WTC11 (cell line): Measurements from ENCODE around the gene RFX8. TPM values are rescaled to one million over a fixed set of nuclear protein-coding genes. Genes with fewer than 3 reads are reported as not detected.

ENCODE experiments used
- ATAC-seq: fragments of 200-7000 bp; cut with Tn5 transposase; 2 replicates; pipeline ENCODE4 v1.10.0; 2021; ENCODE audit warnings: mild to moderate bottlenecking, moderate library complexity
- CTCF ChIA-PET: fragments of 300-600 bp; sonication (Branson Sonifier 250); formaldehyde crosslinking; loops from one replicate; lab custom pipeline; 2021; ENCODE audit warnings: antibody characterized with exemption; lab: Charles Lee
- POLR2A ChIA-PET: fragments of 350-600 bp; sonication (Branson Sonifier 250); formaldehyde crosslinking; loops from one replicate; lab custom pipeline; 2021; ENCODE audit warnings: antibody characterized with exemption; lab: Charles Lee
- DNase-seq: peaks from one replicate; pipeline ENCODE4 v3.0.0; 2021; ENCODE audit warnings: low spot score
- H3K27ac Mint-ChIP-seq: 2 replicates; pipeline ENCODE4 v1.8.0; 2021; ENCODE audit warnings: mixed read lengths
- H3K27me3 Mint-ChIP-seq: 2 replicates; pipeline ENCODE4 v1.8.0; 2021; ENCODE audit warnings: low read depth, mild to moderate bottlenecking, moderate library complexity, mixed read lengths
- H3K36me3 Mint-ChIP-seq: 2 replicates; pipeline ENCODE4 v1.8.0; 2021; ENCODE audit warnings: mixed read lengths
- H3K4me1 Mint-ChIP-seq: 2 replicates; pipeline ENCODE4 v1.8.0; 2022; ENCODE audit warnings: mixed read lengths
- H3K4me3 Mint-ChIP-seq: 2 replicates; pipeline ENCODE4 v1.8.0; 2021; ENCODE audit warnings: mild to moderate bottlenecking, moderate library complexity, mixed read lengths
- H3K9me3 Mint-ChIP-seq: 2 replicates; pipeline ENCODE4 v1.8.0; 2021; ENCODE audit warnings: mixed read lengths
- CREM ChIP-seq: sonication (generic); formaldehyde crosslinking; IDR thresholded peaks from 2 replicates; pipeline ENCODE4 v1.8.1; 2022; ENCODE audit warnings: mild to moderate bottlenecking, missing genetic modification reagents, moderate library complexity
- JAZF1 ChIP-seq: fragments of 250-450 bp; sonication (Bioruptor Pico); IDR thresholded peaks from 2 replicates; pipeline ENCODE4 v1.9.0; 2021; ENCODE audit warnings: moderate library complexity, mild to moderate bottlenecking, inconsistent platforms
- MYBL2 ChIP-seq: sonication (generic); formaldehyde crosslinking; IDR thresholded peaks from 2 replicates; pipeline ENCODE4 v1.8.1; 2023; ENCODE audit warnings: mild to moderate bottlenecking, moderate library complexity, missing genetic modification reagents
- PRRX2 ChIP-seq: fragments of 250-450 bp; sonication (Bioruptor Pico); IDR thresholded peaks from 2 replicates; pipeline ENCODE4 v1.8.0; 2021; ENCODE audit warnings: mild to moderate bottlenecking
- RELA ChIP-seq: sonication (generic); formaldehyde crosslinking; IDR thresholded peaks from 2 replicates; pipeline ENCODE4 v1.8.1; 2022; ENCODE audit warnings: missing genetic modification reagents, mild to moderate bottlenecking, borderline replicate concordance
- TP53 ChIP-seq: sonication (generic); formaldehyde crosslinking; IDR thresholded peaks from 2 replicates; pipeline ENCODE4 v1.8.1; 2023; ENCODE audit warnings: mild to moderate bottlenecking, missing genetic modification reagents
- total RNA-seq: library from RNA; stranded (reverse); gene quantifications from 3 replicates; pipeline ENCODE4 v1.2.3, GENCODE V29; 2021
- TF ChIP-seq, protein P1 (sequence below): fragments of 250-450 bp; sonication (Bioruptor Pico); IDR thresholded peaks from 2 replicates; pipeline ENCODE4 v1.9.0; 2021; ENCODE audit warnings: moderate library complexity, mild to moderate bottlenecking, inconsistent platforms, borderline replicate concordance
- TF ChIP-seq, protein P2 (sequence below): fragments of 250-450 bp; sonication (Bioruptor Pico); IDR thresholded peaks from 2 replicates; pipeline ENCODE4 v1.9.0; 2021; ENCODE audit warnings: mild to moderate bottlenecking, borderline replicate concordance
- TF ChIP-seq, protein P3 (sequence below): sonication (generic); formaldehyde crosslinking; IDR thresholded peaks from 2 replicates; pipeline ENCODE4 v1.8.1; 2022; ENCODE audit warnings: missing genetic modification reagents, borderline replicate concordance
- TF ChIP-seq, protein P4 (sequence below): sonication (generic); formaldehyde crosslinking; IDR thresholded peaks from 2 replicates; pipeline ENCODE4 v1.8.0; 2023; ENCODE audit warnings: mild to moderate bottlenecking, missing genetic modification reagents
- TF ChIP-seq, protein P5 (sequence below): sonication (generic); formaldehyde crosslinking; IDR thresholded peaks from 2 replicates; pipeline ENCODE4 v1.8.1; 2022; ENCODE audit warnings: low read depth, missing genetic modification reagents, borderline replicate concordance
- TF ChIP-seq, protein P6 (sequence below): sonication (generic); formaldehyde crosslinking; IDR thresholded peaks from 2 replicates; pipeline ENCODE4 v1.8.0; 2022; ENCODE audit warnings: missing genetic modification reagents
- TF ChIP-seq, protein P7 (sequence below): sonication (generic); formaldehyde crosslinking; conservative IDR thresholded peaks from 2 replicates; pipeline ENCODE4 v1.8.1; 2022; ENCODE audit warnings: mild to moderate bottlenecking, missing genetic modification reagents

Gene RFX8
- total RNA-seq, 1 experiment from 2014 or later = 0.28 TPM

DNA sequence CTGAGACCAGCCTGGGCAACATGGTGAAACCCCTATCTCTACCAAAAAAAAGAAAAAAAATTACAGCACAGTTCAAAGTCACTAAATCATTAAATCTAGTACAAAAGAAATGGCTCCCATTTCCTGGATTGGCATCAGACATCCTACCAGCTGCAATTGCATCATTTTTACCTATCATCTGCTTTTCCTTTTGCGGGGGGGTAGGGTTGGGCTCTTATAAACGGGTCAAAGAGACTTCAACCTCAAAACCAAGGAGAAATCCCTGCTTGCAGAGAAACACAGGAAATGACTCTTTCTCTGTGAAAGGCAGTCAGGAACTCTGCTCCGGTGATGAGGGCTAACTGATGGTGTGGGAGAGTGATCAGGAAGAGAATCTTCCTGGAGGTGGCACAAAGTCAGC is 45.3 kb upstream of the RFX8 start:
- H3K27ac Mint-ChIP-seq = no peak overlapping the region
- H3K36me3 Mint-ChIP-seq = peaks cover 14% of the 10 kb centered on the region
- DNase-seq = no peak
- no peak for ATAC-seq
- no peak for TF ChIP-seq RELA
- TF ChIP-seq, protein P1, sequence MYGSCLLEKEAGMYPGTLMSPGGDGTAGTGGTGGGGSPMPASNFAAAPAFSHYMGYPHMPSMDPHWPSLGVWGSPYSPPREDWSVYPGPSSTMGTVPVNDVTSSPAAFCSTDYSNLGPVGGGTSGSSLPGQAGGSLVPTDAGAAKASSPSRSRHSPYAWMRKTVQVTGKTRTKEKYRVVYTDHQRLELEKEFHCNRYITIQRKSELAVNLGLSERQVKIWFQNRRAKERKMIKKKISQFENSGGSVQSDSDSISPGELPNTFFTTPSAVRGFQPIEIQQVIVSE = no peak
- TF ChIP-seq TP53 = no peak
- TF ChIP-seq, protein P2, sequence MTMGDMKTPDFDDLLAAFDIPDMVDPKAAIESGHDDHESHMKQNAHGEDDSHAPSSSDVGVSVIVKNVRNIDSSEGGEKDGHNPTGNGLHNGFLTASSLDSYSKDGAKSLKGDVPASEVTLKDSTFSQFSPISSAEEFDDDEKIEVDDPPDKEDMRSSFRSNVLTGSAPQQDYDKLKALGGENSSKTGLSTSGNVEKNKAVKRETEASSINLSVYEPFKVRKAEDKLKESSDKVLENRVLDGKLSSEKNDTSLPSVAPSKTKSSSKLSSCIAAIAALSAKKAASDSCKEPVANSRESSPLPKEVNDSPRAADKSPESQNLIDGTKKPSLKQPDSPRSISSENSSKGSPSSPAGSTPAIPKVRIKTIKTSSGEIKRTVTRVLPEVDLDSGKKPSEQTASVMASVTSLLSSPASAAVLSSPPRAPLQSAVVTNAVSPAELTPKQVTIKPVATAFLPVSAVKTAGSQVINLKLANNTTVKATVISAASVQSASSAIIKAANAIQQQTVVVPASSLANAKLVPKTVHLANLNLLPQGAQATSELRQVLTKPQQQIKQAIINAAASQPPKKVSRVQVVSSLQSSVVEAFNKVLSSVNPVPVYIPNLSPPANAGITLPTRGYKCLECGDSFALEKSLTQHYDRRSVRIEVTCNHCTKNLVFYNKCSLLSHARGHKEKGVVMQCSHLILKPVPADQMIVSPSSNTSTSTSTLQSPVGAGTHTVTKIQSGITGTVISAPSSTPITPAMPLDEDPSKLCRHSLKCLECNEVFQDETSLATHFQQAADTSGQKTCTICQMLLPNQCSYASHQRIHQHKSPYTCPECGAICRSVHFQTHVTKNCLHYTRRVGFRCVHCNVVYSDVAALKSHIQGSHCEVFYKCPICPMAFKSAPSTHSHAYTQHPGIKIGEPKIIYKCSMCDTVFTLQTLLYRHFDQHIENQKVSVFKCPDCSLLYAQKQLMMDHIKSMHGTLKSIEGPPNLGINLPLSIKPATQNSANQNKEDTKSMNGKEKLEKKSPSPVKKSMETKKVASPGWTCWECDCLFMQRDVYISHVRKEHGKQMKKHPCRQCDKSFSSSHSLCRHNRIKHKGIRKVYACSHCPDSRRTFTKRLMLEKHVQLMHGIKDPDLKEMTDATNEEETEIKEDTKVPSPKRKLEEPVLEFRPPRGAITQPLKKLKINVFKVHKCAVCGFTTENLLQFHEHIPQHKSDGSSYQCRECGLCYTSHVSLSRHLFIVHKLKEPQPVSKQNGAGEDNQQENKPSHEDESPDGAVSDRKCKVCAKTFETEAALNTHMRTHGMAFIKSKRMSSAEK = no peak
- TF ChIP-seq, protein P3, sequence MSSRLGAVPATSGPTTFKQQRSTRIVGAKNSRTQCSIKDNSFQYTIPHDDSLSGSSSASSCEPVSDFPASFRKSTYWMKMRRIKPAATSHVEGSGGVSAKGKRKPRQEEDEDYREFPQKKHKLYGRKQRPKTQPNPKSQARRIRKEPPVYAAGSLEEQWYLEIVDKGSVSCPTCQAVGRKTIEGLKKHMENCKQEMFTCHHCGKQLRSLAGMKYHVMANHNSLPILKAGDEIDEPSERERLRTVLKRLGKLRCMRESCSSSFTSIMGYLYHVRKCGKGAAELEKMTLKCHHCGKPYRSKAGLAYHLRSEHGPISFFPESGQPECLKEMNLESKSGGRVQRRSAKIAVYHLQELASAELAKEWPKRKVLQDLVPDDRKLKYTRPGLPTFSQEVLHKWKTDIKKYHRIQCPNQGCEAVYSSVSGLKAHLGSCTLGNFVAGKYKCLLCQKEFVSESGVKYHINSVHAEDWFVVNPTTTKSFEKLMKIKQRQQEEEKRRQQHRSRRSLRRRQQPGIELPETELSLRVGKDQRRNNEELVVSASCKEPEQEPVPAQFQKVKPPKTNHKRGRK (CRISPR knock-in tag) = no peak
- TF ChIP-seq PRRX2 = no peak
- TF ChIP-seq, protein P4, sequence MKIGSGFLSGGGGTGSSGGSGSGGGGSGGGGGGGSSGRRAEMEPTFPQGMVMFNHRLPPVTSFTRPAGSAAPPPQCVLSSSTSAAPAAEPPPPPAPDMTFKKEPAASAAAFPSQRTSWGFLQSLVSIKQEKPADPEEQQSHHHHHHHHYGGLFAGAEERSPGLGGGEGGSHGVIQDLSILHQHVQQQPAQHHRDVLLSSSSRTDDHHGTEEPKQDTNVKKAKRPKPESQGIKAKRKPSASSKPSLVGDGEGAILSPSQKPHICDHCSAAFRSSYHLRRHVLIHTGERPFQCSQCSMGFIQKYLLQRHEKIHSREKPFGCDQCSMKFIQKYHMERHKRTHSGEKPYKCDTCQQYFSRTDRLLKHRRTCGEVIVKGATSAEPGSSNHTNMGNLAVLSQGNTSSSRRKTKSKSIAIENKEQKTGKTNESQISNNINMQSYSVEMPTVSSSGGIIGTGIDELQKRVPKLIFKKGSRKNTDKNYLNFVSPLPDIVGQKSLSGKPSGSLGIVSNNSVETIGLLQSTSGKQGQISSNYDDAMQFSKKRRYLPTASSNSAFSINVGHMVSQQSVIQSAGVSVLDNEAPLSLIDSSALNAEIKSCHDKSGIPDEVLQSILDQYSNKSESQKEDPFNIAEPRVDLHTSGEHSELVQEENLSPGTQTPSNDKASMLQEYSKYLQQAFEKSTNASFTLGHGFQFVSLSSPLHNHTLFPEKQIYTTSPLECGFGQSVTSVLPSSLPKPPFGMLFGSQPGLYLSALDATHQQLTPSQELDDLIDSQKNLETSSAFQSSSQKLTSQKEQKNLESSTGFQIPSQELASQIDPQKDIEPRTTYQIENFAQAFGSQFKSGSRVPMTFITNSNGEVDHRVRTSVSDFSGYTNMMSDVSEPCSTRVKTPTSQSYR = no peak
- TF ChIP-seq, protein P5, sequence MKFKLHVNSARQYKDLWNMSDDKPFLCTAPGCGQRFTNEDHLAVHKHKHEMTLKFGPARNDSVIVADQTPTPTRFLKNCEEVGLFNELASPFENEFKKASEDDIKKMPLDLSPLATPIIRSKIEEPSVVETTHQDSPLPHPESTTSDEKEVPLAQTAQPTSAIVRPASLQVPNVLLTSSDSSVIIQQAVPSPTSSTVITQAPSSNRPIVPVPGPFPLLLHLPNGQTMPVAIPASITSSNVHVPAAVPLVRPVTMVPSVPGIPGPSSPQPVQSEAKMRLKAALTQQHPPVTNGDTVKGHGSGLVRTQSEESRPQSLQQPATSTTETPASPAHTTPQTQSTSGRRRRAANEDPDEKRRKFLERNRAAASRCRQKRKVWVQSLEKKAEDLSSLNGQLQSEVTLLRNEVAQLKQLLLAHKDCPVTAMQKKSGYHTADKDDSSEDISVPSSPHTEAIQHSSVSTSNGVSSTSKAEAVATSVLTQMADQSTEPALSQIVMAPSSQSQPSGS (CRISPR knock-in tag) = no peak
- no peak for TF ChIP-seq MYBL2 (CRISPR knock-in tag)
- no peak for TF ChIP-seq CREM (CRISPR knock-in tag)
- TF ChIP-seq, protein P6, sequence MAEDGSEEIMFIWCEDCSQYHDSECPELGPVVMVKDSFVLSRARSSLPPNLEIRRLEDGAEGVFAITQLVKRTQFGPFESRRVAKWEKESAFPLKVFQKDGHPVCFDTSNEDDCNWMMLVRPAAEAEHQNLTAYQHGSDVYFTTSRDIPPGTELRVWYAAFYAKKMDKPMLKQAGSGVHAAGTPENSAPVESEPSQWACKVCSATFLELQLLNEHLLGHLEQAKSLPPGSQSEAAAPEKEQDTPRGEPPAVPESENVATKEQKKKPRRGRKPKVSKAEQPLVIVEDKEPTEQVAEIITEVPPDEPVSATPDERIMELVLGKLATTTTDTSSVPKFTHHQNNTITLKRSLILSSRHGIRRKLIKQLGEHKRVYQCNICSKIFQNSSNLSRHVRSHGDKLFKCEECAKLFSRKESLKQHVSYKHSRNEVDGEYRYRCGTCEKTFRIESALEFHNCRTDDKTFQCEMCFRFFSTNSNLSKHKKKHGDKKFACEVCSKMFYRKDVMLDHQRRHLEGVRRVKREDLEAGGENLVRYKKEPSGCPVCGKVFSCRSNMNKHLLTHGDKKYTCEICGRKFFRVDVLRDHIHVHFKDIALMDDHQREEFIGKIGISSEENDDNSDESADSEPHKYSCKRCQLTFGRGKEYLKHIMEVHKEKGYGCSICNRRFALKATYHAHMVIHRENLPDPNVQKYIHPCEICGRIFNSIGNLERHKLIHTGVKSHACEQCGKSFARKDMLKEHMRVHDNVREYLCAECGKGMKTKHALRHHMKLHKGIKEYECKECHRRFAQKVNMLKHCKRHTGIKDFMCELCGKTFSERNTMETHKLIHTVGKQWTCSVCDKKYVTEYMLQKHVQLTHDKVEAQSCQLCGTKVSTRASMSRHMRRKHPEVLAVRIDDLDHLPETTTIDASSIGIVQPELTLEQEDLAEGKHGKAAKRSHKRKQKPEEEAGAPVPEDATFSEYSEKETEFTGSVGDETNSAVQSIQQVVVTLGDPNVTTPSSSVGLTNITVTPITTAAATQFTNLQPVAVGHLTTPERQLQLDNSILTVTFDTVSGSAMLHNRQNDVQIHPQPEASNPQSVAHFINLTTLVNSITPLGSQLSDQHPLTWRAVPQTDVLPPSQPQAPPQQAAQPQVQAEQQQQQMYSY (CRISPR knock-in tag) = no peak
- TF ChIP-seq JAZF1 (CRISPR knock-in tag) = no peak
- TF ChIP-seq, protein P7, sequence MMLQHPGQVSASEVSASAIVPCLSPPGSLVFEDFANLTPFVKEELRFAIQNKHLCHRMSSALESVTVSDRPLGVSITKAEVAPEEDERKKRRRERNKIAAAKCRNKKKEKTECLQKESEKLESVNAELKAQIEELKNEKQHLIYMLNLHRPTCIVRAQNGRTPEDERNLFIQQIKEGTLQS = no peak
- no peak overlapping the region for H3K4me3 Mint-ChIP-seq
- ChIA-PET POLR2A (no interaction called here), CTCF (no interaction called here)
- H3K9me3 Mint-ChIP-seq = peaks cover 17% of the 10 kb centered on the region
- peaks cover 9% of the 10 kb centered on the region for H3K27me3 Mint-ChIP-seq
- H3K4me1 Mint-ChIP-seq = peaks cover 41% of the 10 kb centered on the region
